H1 (cell line): ENCODE measurements around the gene MTARC1.

ENCODE experiments used
- CTCF ChIP-seq, 3 experiments: IDR thresholded peaks; 1 replicate in 2 of 3; 2 replicates in 1 of 3; pipeline versions ENCODE4 v1.5.1 to v1.6.1; 2011; ENCODE audit warnings: low read length in 3 of 3, mild to moderate bottlenecking in 3 of 3, inconsistent platforms in 2 of 3, low read depth in 1 of 3, moderate library complexity in 1 of 3; ENCODE audit not compliant: insufficient read depth in 1 of 3; ENCODE audit errors: control extremely low read depth in 1 of 3
- E2F6 ChIP-seq: IDR thresholded peaks from 2 replicates; pipeline ENCODE4 v1.6.1; 2012; ENCODE audit warnings: inconsistent platforms
- EZH2 ChIP-seq: fragments of 200-600 bp; sonication (generic); IDR thresholded peaks from 2 replicates; pipeline ENCODE4 v1.7.1; 2012; ENCODE audit warnings: low read depth, mild to moderate bottlenecking, moderate library complexity, low read length, inconsistent platforms; ENCODE audit not compliant: severe bottlenecking
- HDAC2 ChIP-seq, 2 experiments: fragments of 300-600 bp in 1 of 2; sonication (generic) in 1 of 2; IDR thresholded peaks; 2 replicates each; pipeline ENCODE4 v1.6.1; 2011 to 2012; ENCODE audit warnings: low read depth in 2 of 2, low read length in 2 of 2, mild to moderate bottlenecking in 2 of 2, moderate library complexity in 2 of 2, borderline replicate concordance in 1 of 2, inconsistent platforms in 1 of 2
- JUN ChIP-seq: IDR thresholded peaks from 2 replicates; pipeline ENCODE4 v1.6.1; 2011; ENCODE audit warnings: low read depth, mild to moderate bottlenecking, improper control_type of control experiment, low read length
- POLR2A ChIP-seq, 2 experiments: IDR thresholded peaks; 1 replicate in 1 of 2; 2 replicates in 1 of 2; pipeline ENCODE4 v1.6.1; 2011; ENCODE audit warnings: low read depth in 2 of 2, low read length in 2 of 2, mild to moderate bottlenecking in 2 of 2; ENCODE audit errors: control extremely low read depth in 1 of 2
- TAF1 ChIP-seq: IDR thresholded peaks from 2 replicates; pipeline ENCODE4 v1.6.1; 2011; ENCODE audit warnings: mild to moderate bottlenecking, low read depth, low read length
- TCF12 ChIP-seq: IDR thresholded peaks from 2 replicates; pipeline ENCODE4 v1.6.1; 2011; ENCODE audit warnings: low read depth, mild to moderate bottlenecking, low read length
- YY1 ChIP-seq: IDR thresholded peaks from 2 replicates; pipeline ENCODE4 v1.6.1; 2011; ENCODE audit warnings: low read depth, mild to moderate bottlenecking, low read length
- TF ChIP-seq, protein P1 (sequence below): IDR thresholded peaks from 2 replicates; pipeline ENCODE4 v1.6.1; 2012; ENCODE audit warnings: low read length, inconsistent platforms

GRCh38 chr1:220810179-220810653 lies 23.5 kb downstream of the MTARC1 start:
- TF ChIP-seq EZH2 (no peak), YY1 (no peak), POLR2A (IDR thresholded peaks at IDR 0.05; ENCODE audit: control extremely low read depth in 1 of 2, low read depth in 2 of 2, low read length in 2 of 2) (no peak), CTCF (IDR thresholded peaks at IDR 0.05; ENCODE audit: control extremely low read depth in 1 of 3, insufficient read depth in 1 of 3, low read depth in 1 of 3, low read length in 3 of 3) (peak; percentile 82 to 89 (median 86)), HDAC2 (IDR thresholded peaks at IDR 0.05; ENCODE audit: borderline replicate concordance in 1 of 2, low read depth in 2 of 2, low read length in 2 of 2) (no peak), JUN (no peak), E2F6 (no peak), TAF1 (no peak), TCF12 (no peak)
- TF ChIP-seq, protein P1, sequence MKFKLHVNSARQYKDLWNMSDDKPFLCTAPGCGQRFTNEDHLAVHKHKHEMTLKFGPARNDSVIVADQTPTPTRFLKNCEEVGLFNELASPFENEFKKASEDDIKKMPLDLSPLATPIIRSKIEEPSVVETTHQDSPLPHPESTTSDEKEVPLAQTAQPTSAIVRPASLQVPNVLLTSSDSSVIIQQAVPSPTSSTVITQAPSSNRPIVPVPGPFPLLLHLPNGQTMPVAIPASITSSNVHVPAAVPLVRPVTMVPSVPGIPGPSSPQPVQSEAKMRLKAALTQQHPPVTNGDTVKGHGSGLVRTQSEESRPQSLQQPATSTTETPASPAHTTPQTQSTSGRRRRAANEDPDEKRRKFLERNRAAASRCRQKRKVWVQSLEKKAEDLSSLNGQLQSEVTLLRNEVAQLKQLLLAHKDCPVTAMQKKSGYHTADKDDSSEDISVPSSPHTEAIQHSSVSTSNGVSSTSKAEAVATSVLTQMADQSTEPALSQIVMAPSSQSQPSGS: no peak
